Measurements from ENCODE around the gene SCFD2.
"Not testable (repeated sequence)": the region's sequence is repeated elsewhere in the genome, so short reads cannot be mapped to it uniquely, and the experiment has no call there.

The SCFD2 gene

GRCh38 chr4:53365486-53366300 is at the start of gene SCFD2:
TSS of gene SCFD2 (minus strand) at chr4:53366061.
- DNase-seq (ENCODE audit: low read depth): peak; percentile 95

DNA sequence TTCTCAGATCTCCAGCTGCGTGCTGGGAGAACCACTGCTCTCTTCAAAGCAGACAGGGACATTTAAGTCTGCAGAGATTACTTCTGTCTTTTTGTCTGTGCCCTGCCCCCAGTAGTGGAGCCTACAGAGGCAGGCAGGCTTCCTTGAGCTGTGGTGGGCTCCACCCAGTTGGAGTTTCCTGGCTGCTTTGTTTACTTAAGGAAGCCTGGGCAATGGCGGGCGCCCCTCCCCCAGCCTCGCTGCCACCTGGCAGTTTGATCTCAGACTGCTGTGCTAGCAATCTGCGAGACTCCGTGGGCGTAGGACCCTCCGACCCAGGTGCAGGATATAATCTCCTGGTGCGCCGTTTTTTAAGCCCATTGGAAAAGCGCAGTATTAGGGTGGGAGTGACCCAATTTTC is 43.6 kb upstream of the SCFD2 start:
- DNase-seq (ENCODE audit: low read depth): not testable (repeated sequence)

DNA sequence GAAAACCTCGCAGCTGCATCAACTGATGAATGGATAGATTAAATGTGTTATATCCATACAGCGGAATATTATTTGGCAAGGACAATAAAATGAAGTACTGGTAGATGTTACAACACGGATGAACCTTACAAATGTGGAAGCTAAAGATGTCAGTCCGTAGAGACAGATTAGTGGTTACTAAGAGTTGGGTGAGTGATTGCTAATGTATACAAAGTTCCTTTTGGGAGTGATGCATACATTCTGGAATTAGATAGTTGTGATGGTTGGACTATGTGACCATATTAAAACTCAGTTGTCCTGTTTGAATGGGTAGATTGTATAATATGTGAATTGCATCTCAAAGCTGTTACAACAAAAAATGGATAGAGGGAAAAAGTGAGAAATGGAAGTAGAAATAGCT is 14.4 kb upstream of the SCFD2 start:
- no peak for DNase-seq (ENCODE audit: low read depth)

DNA sequence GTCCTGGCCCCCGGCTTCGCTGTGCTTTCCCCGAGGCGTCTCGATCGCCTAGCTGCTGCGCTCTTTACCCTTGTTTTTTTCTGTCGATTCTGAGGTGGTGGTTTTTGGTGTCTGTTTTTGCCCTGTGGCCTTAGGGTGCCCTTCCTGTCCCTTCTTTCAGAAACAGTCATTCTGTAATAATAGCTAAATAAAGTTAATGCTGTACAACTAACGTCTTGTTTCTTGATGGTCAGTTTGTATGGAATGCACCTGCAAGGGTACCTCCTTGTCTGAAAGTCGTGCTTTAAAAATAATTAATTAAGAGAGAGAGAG is 12.3 kb upstream of the SCFD2 start:
- no peak for DNase-seq (ENCODE audit: low read depth)

DNA sequence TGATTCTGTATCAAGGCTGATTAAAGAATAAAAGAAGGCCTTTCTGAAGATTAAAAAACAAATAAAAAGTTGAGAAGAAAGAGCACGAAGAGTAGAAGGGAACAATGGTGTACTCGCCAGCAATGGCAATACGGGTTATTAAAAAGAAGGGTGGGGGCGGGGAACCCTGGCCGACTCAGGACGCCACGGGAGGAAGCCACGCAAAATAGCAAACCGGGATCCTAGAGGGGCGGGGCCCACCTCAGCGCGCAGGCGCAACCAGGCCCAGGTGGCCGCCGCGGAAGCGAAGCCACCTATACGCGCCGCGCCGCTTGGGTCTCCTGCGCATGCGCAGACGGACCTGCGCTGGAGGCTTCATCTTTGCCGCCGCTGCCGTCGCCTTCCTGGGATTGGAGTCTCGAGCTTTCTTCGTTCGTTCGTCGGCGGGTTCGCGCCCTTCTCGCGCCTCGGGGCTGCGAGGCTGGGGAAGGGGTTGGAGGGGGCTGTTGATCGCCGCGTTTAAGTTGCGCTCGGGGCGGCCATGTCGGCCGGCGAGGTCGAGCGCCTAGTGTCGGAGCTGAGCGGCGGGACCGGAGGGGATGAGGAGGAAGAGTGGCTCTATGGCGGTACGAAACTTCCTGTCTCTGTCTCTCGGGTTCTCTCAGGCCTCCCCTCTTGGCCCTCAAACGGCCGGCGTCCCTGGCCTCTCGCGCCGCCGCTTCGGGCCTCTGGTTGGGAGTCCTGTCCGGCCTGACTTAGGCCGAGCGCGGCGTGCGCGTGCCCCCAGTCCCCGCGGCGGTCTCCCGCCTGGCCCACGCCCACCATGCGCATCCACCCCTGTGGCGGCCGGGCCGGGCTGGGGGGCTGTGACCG is 11.7 kb upstream of the SCFD2 start, which contains the start of gene FIP1L1:
Gene FIP1L1, plus strand, starts transcription at position 323 of the 852 bp plus-strand sequence. Its CDS starts 198 bp downstream, at position 521.
- peak; percentile 93 for DNase-seq (ENCODE audit: low read depth)

GRCh38 chr4:53376900-53377299 is 11.0 kb upstream of the SCFD2 start:
- no peak for DNase-seq (ENCODE audit: low read depth)

GRCh38 chr4:53374777-53375258 is 9.0 kb upstream of the SCFD2 start:
- DNase-seq (ENCODE audit: low read depth): no peak

DNA sequence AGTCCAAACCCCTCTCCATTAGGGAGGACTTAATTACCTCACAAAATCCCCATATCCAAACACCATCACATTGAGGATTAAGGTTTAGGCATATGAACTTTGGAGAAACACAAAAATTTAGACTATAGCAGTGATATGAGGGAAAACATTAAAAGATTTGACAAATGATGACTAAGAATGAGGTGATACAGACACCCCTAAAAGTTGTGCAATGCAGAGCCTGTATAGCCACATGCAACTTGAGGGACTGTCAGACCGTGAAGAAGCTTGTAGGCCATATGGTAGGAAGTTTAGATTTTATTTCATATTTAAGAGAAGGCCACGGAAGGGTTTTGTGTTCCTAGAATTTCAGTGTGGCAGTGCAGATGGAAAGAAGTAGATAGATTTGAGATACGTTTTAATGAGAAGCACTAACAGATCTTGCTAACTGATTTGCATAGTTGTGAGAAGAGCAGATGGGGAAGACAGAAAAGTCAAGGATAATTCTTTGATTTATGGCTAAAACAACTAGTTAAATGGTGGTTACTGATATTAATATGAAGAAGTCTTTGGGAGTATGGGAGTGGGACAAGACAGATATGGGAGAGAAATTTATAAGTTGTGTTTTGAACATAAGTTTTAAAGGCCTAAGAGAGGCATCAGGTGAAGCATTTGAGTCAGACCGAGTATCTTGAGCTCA is 6.1 kb upstream of the SCFD2 start:
- DNase-seq (ENCODE audit: low read depth): no peak

GRCh38 chr4:53371049-53371448 is 5.2 kb upstream of the SCFD2 start:
- no peak for DNase-seq (ENCODE audit: low read depth)

DNA sequence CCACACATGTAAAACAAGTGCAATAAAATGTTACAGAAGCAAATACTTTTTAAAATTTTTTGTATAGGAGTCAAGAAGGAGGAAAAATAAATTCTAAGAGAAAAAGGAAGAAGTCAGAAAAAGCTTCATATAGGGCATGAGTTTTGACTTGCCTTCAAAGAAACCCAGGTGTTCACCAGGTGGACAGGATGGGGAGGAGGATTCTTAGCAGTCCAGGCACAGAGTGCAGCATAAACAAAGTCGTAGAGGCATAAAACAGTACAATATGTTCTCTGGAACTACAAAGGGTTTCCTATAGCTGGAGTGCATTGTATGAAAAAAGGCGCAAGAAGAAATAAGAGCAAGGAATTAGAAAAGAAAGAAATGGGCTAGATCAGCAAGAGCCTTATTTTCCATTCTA is 1.9 kb upstream of the SCFD2 start:
- DNase-seq (ENCODE audit: low read depth): no peak

DNA sequence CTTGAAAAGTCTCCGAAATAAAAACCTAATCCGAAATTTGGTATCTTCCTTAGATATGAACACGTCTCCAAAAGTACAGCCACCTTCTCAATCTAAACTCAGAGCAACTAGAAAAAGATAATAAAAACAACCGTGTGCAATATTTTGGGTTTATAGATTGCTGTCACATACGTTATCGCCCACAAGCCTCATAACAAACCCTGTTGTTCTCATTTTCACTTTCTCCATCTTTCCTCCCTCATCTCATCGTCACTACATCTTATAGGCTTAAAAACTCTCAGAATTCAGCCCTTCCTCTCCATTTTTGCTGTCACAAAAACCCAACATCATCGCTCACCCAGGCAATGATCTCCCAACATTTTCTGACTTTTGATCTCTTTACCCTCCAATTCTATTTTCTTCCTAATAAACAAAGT is 448 bp upstream of the SCFD2 start:
- DNase-seq (ENCODE audit: low read depth): no peak

- DNase-seq (ENCODE audit: low read depth): no peak
Measured at GRCh38 chr4:53365121-53365485, 758 bp downstream of the SCFD2 start.

- no peak for DNase-seq (ENCODE audit: low read depth)
Measured at GRCh38 chr4:53364624-53365023, 1.2 kb downstream of the SCFD2 start.

- no peak for DNase-seq (ENCODE audit: low read depth)
Measured at GRCh38 chr4:53362093-53362492, 3.8 kb downstream of the SCFD2 start.

DNA sequence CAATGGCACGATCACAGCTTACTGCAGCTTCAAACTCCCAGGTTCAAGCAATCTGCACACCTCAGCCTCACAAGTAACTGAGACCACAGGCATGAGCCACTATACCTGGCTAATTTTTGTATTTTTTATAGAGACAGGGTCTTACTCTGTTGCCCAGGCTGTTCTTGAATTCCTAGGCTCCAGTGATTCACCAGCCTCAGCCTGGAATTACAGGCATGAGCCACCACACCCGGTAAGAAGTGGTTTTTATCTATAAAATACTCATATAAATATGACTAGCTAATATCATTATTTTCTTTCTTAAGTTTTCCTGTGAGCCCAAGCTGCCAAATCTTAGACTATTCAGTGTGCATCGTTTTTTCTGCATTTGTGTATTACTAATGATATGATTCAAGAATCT is 4.4 kb downstream of the SCFD2 start:
- DNase-seq (ENCODE audit: low read depth): no peak

DNA sequence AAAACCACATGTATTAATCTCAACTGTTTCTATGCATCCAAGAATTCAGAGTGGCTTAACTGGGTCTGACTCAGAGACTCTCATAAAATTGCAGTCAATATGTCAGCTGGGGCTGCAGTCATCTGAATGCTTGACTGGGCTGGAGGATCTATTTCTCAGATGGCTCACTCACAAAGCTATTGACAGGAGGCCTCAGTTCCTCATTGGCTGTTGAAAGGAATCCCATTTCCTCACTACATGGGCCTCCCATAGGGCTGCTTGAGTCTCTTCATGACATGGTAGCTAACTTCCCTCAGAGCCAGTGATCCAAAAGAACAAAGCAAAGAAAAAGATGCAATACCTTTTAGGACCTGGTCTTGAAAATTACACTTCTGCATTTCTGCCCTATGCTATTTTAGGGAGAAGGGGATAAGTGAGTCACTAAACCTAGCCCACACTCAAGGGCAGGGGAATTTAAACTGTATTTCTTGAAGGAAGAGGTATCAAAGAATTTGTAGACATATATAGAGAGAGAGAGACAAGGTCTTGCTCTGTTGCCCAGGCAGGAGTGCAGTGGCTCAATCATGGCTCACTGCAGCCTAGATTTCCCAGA is 9.8 kb downstream of the SCFD2 start:
- no peak for DNase-seq (ENCODE audit: low read depth)

DNA sequence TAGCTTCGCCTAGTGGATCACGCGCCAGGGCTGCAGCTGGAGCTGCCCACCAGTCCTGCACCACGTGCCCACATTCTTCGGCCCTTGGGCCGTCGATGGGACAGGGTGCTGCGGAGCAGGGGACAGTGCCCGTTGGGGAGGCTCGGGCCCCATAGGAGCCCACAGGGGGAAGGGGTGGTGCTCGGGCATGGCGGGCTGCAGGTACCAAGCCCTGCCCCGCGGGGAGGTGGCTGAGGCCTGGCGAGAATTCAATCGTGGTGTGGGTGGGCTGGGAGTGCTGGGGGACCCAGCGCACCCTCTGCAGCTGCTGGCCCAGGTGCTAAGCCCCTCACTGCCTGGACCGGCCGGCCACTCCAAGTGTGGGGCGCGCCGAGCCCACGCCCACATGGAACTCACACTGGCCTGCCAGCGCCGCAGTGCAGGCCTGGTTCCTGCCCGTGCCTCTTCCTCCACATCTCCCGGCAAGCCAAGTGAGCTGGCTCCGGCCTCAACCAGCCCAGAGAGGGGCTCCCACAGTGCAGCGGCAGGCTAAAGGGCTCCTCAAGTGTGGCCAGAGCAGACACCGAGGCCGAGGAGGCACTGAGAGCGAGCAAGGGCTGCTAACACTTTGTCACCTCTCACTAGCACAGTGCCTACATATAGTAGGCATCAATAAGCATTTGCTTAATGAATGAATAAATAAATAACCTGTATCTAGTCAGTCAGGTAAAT is 11.7 kb downstream of the SCFD2 start:
- no peak for DNase-seq (ENCODE audit: low read depth)

- DNase-seq (ENCODE audit: low read depth): no peak
Measured at GRCh38 chr4:53349091-53349491, 16.8 kb downstream of the SCFD2 start.

GRCh38 chr4:53348046-53348445 is 17.8 kb downstream of the SCFD2 start:
- no peak for DNase-seq (ENCODE audit: low read depth)

DNA sequence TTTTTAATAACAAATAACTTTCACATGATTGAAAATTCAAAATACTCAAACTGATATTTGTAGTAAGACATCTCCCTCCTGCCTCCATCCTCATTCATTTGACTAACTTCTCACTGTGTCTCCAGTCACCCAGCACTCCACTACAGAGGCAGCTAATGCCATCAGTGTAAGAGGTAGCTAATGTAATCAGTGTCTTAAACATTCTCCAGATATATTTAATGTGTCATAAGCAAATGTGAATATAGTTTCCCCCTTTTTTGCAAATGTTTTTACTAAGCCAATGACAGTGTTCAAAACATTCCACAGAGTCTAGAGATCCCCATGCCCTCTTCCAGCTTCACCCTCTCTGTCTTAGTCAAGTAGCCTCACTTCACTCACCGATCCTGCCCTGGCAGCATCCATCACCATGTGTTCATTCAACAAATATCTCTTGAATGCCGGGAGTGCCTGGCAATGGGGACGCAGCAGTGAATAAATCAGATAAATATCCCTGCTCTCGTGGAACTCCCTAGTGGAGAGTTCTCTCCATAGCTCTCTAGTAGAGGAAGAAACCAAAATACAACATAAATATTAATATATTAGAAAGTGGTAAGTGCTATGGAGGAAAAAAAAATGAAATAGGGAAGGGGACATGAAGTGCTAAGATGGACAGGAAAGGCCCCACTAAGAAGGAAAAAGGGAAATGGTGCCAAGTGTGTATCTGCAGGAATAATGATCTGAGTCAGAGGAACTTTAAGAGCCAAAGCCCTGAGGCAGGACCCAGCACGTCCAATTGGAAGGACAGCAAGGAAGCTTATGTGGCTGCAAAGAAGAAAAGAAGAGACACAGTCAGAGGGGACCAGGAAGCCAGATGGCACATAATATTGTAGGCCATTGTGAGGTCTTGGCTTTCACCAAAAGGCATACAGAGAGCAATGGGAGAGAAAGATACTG is 18.7 kb downstream of the SCFD2 start:
- no peak for DNase-seq (ENCODE audit: low read depth)

All from stimulated activated CD4-positive, alpha-beta T cell treated with anti-CD3 and anti-CD28 coated beads, Interleukin-2, amount 100 ng/mL, for 4 hours (primary cell).